ENCODE measurements around the gene OOEP. TPM values are rescaled to one million over a fixed set of nuclear protein-coding genes. Genes with fewer than 3 reads are reported as not detected.

OOEP gene
- under 1 TPM in 1 of 6 donors, not detected in 5; 0.43 TPM for total RNA-seq

GRCh38 chr6:73369563-73369962, at the start of gene OOEP:
Gene OOEP, minus strand, starts transcription at chr6:73369897. Its CDS starts 105 bp downstream, at chr6:73369792.
- no peaks in the 10 kb centered on the region for H3K4me1 ChIP-seq
- peaks cover 0 to 18% (median 11%) of the 10 kb centered on the region in 4 donors for H3K9me3 ChIP-seq
- 96 to 99% methylated on average over 18 to 30 of the region's 36 CpGs for WGBS, 2 donors
- peak in 1 of 2 donors; percentile 82 for DNase-seq
- no peaks in the 10 kb centered on the region for H3K27me3 ChIP-seq
- TF ChIP-seq CTCF (IDR thresholded peaks at IDR 0.05) (no peak), POLR2AphosphoS5 (IDR thresholded peaks at IDR 0.05) (no peak), POLR2A (IDR thresholded peaks at IDR 0.05) (no peak), EP300 (IDR thresholded peaks at IDR 0.05) (no peak)
- no peaks in the 10 kb centered on the region for H3K36me3 ChIP-seq
- no peak within 1 kb of the TSS for H3K4me3 ChIP-seq
- ATAC-seq (ENCODE audit: low FRiP score in 2 of 2), result no peak
- no peak within 1 kb of the TSS for H3K27ac ChIP-seq

GRCh38 chr6:73418081-73418741, 48.5 kb upstream of the OOEP start:
- Histone ChIP-seq H3K27me3 (no peaks in the 10 kb centered on the region), H3K4me3 (no peak overlapping the region), H3K27ac (no peak overlapping the region), H3K9me3 (no peaks in the 10 kb centered on the region), H3K4me1 (no peaks in the 10 kb centered on the region), H3K36me3 (peaks cover 0 to 19% (median 3%) of the 10 kb centered on the region in 4 donors)
- ATAC-seq (ENCODE audit: low FRiP score in 2 of 2) (no peak), DNase-seq (no peak)
- WGBS, 2 donors, result 92 to 93% methylated on average over 11 of the region's 11 CpGs
- no peak for TF ChIP-seq POLR2A (IDR thresholded peaks at IDR 0.05)
- no peak for TF ChIP-seq CTCF (IDR thresholded peaks at IDR 0.05)
- TF ChIP-seq POLR2AphosphoS5 (IDR thresholded peaks at IDR 0.05), result no peak
- TF ChIP-seq EP300 (IDR thresholded peaks at IDR 0.05), result no peak

- no peaks in the 10 kb centered on the region for H3K9me3 ChIP-seq
- DNase-seq, result no peak
- no peak overlapping the region for H3K27ac ChIP-seq
- no peak overlapping the region for H3K4me3 ChIP-seq
- peaks cover 0 to 2% (median 0%) of the 10 kb centered on the region in 4 donors for H3K36me3 ChIP-seq
- H3K4me1 ChIP-seq, result no peaks in the 10 kb centered on the region
- TF ChIP-seq POLR2AphosphoS5 (IDR thresholded peaks at IDR 0.05) (no peak), CTCF (IDR thresholded peaks at IDR 0.05) (no peak), EP300 (IDR thresholded peaks at IDR 0.05) (no peak), POLR2A (IDR thresholded peaks at IDR 0.05) (no peak)
- ATAC-seq (ENCODE audit: low FRiP score in 2 of 2), result no peak
- WGBS, 2 donors, result 74 to 82% methylated on average over 3 of the region's 3 CpGs
- no peaks in the 10 kb centered on the region for H3K27me3 ChIP-seq
Measured at GRCh38 chr6:73413102-73413501, 43.4 kb upstream of the OOEP start.

- ATAC-seq (ENCODE audit: low FRiP score in 2 of 2), result no peak
- H3K4me1 ChIP-seq, result no peaks in the 10 kb centered on the region
- H3K27me3 ChIP-seq, result no peaks in the 10 kb centered on the region
- no peaks in the 10 kb centered on the region for H3K9me3 ChIP-seq
- 60 to 88% methylated on average over 1 of the region's 1 CpG for WGBS, 2 donors
- DNase-seq, result no peak
- H3K36me3 ChIP-seq, result no peaks in the 10 kb centered on the region
- H3K4me3 ChIP-seq, result no peak overlapping the region
- no peak overlapping the region for H3K27ac ChIP-seq
- no peak for TF ChIP-seq CTCF (IDR thresholded peaks at IDR 0.05)
- no peak for TF ChIP-seq POLR2AphosphoS5 (IDR thresholded peaks at IDR 0.05)
- no peak for TF ChIP-seq POLR2A (IDR thresholded peaks at IDR 0.05)
- no peak for TF ChIP-seq EP300 (IDR thresholded peaks at IDR 0.05)
Measured at GRCh38 chr6:73409395-73409794, 39.7 kb upstream of the OOEP start.

- DNase-seq (no peak), ATAC-seq (ENCODE audit: low FRiP score in 2 of 2) (no peak)
- no peaks in the 10 kb centered on the region for H3K36me3 ChIP-seq
- H3K4me1 ChIP-seq, result no peaks in the 10 kb centered on the region
- no peaks in the 10 kb centered on the region for H3K9me3 ChIP-seq
- H3K4me3 ChIP-seq, result no peak overlapping the region
- TF ChIP-seq EP300 (IDR thresholded peaks at IDR 0.05) (no peak), CTCF (IDR thresholded peaks at IDR 0.05) (no peak), POLR2AphosphoS5 (IDR thresholded peaks at IDR 0.05) (no peak), POLR2A (IDR thresholded peaks at IDR 0.05) (no peak)
- no peaks in the 10 kb centered on the region for H3K27me3 ChIP-seq
- no peak overlapping the region for H3K27ac ChIP-seq
Measured at GRCh38 chr6:73400656-73401055, 31.0 kb upstream of the OOEP start.

Measured in upper lobe of left lung (tissue), 6 donors.